ENCODE measurements around the gene TFDP1.
"Not testable (repeated sequence)": the region's sequence is repeated elsewhere in the genome, so short reads cannot be mapped to it uniquely, and the experiment has no call there.

TFDP1 gene

DNA sequence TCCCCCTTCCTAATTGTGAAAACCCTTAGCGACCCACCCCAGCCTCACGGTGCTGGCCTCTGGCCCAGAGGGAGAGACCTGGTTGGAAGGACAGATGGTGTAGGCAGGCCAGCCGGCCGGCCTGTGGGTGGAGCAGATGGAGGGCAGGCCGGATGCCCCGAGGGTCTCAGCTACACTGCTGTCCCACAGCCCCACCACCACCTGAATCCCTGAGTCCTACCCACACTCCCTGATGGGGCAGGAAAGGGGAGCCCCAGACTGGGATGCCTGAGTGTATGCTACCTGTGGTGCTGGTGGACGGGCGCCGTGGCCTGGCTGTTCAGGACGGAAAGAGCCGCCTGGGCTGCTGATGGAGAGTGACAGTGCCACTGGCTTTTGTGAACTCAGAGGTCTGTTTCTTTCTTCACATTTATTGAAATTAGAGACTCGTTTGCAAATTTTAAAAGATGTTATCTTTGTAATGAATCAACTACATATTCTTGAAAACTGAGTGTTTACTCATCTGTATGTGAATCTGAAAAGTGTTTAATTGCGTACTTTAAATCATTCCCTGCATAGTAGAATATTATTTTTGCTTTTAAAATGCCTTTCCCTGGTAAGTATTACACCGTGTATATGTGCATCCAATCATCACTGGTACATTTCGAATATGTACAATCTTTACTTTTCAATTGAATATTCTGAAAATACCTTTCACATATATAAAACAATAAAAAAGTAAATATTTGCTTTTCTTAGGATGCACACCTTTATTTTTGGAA lies 35.7 kb downstream of the TFDP1 start:
- DNase-seq = no peak

- DNase-seq = no peak
These were observed 36.5 kb downstream of the TFDP1 start for GRCh38 chr13:113621046-113621445.

DNA sequence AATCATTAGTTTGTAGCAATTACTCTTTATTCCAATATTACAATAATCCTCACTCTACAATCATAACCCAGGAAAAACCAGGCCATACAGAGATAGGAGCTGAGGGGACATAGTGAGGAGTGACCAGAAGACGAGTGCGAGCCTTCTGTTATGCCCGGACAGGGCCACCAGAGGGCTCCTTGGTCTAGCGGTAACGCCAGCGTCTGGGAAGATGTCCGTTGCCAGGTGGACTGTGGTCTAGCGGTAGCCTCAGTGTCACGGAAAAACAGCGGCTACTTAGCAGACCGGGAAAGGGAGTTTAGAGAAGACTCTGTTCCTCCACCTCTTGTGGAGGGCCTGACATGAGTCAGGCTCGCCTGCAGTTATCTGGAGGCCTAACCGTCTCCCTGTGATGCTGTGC lies 36.9 kb downstream of the TFDP1 start:
- DNase-seq = not testable (repeated sequence)

GRCh38 chr13:113621986-113622550 lies 37.5 kb downstream of the TFDP1 start:
- DNase-seq = not testable (repeated sequence)

DNA sequence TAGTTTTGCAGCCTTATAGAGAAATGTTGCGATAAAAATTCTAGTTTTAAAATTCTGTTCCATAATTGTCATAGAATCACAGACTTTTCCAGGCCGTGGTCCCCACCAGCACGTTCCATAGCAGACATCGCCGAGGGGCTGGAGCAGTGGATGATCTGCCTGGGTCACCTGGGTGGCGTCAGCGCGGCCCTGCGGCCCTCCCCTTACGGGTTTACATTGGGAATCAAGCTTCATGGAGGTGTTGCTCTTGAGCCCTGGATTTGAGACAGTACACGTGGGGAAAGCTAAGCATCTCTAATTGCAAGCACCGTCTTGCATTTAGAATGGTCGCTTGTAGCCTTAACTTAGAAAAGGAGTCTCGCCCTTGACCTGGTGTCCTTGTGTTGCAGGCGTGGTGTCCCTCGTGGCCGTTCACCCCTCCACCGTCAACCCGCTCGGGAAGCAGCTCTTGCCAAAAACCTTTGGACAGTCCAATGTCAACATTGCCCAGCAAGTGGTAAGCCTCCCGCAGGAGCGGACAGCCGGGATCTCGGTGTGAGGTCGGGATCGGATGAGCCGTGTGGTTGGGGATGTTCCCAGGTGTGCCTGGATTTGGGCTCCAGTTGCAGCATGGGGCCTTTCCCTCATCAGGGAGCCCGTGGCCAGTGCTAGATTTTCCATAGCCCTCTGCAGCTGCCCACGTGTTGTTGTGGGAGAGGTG lies 38.4 kb downstream of the TFDP1 start:
- no peak for DNase-seq

DNA sequence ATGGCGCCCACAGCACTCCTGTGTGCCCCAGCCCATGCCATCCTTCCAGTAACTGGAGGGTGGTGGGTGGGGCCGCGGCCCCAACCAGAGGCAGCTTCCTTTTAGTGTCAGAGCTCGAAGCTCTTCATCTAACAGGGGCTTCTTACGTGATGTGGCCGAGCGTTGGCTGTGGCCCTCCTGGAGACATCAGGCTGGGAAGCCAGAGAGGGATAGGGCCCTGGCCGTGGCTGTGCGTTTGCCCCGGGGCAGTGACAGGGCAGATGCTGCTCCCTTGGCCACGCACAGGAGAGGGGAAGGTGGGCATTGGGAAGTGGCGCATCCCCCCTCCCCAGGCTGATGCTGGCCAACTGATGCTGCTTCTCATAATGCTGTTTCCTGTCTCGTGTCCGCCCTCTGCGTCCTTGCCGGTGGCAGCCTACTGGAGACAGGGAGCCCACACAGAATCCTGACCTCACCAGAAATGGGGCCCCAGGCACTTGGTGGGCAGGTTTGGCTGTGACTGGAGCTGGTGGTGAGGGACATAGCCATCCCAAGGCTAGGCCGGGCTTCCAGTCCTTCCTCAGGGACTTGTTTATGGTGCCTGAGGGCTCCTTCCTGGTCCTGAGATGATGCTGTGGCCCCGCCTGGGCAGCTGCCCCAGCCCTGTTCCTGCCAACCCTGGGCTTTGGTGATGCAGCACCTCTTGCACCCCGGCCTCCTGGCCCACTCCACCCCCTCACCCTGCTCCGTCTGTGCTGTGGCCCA lies 39.1 kb downstream of the TFDP1 start:
- DNase-seq = no peak

GRCh38 chr13:113624235-113624587 lies 39.7 kb downstream of the TFDP1 start:
- no peak for DNase-seq

DNA sequence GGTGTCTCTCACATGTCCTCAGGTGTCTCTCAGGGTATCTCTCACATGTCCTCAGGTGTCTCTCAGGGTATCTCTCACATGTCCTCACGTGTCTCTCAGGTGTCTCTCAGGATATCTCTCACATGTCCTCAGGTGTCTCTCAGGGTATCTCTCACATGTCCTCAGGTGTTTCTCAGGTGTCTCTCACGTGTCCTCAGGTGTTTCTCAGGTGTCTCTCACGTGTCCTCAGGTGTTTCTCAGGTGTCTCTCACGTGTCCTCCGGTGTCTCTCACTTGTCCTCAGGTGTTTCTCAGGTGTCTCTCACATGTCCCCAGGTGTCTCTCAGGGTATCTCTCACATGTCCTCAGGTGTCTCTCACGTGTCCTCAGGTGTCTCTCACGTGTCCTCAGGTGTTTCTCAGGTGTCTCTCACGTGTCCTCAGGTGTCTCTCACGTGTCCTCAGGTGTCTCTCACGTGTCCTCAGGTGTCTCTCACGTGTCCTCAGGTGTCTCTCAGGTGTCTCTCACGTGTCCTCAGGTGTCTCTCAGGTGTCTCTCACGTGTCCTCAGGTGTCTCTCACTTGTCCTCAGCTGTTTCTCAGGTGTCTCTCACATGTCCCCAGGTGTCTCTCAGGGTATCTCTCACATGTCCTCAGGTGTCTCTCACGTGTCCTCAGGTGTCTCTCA lies 40.2 kb downstream of the TFDP1 start:
- DNase-seq = not testable (repeated sequence)

GRCh38 chr13:113625965-113626721 lies 41.6 kb downstream of the TFDP1 start:
- no peak for DNase-seq

DNA sequence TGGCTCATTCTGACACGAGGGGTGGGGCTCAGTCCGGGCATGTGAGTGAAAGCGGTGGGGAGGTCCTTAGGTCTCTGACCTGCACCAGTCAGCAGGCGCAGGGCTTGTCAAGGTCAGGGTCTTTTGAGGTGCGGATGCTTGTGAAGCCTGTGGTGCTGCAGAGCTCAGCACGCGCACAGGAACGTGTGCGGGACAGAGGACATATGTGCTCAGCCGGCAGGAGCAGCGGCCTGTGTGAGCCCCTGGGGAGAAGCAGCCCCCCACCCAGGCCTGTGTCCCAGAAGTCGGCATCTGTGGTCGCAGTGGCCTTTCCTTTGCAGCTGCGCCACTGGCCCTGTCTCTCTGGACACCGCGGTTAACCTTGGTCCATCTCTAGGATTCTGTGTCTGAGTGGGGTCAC lies 42.6 kb downstream of the TFDP1 start:
- DNase-seq = no peak

DNA sequence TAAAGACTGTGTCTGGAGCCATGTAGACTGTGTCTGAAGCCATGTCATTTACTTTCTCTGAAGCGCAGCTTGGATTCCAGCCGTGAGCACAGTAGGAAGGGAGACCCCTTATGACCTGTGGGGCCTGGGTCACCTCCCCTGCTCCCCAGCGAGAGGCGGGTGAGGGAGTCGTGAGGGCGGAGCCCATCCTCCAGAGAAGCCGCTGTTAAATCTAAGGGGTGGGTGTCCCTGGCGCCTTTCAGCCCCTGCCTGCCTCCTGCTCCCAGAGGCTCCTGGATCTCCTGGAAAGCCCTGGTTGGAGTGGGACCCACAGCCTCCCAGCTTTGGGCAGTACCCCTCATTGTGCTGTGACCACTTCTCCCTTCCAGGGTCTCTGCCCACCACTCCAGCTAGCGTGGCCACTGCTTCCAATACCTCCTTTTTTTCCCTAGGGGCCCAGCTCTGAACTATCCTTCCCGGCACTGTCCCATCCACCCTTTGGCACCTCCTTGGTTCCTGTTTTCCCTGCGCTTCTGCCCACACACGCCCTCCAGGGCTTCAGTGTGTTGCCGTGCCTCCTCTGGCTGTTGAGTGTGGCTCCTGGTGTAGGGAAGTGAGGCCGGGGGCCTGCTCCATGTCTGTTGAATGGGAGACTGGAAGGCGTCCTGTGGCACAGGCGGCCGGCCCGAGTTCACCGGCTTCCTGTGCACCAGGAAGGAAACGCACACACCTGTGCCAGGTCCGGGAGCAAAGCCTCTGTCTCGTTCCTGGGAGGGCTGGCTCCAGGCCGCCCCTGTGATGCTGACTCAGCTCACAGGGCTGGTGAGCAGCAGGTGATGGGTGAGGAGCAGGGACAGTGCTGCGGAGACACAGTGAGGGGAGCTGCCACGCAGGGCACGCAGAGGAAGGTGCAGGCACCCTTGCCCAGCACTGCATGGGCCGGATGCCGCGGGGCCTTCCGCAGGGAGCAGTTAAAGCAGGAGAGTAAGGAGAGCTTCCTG lies 44.0 kb downstream of the TFDP1 start:
- DNase-seq = no peak

GRCh38 chr13:113629866-113630265 lies 45.3 kb downstream of the TFDP1 start:
- no peak for DNase-seq

DNA sequence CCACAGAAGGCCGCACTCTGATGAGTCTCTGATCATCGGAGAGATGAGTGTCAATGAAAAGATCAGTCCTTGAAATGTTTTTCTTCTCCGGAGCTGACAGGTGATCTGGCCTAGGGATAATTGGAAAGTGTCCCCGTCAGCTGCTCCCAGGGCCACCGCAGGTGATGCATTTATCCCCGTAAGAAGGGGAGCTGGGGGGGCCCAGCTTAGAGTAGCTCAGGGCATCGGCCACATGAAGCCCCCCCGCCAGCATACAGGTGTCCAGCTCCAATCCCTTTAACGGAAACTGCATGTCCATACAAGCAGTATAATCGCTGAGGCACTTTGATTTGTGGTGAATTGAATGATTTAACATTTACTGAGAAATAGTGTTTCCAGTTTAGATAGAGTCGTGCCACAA lies 45.7 kb downstream of the TFDP1 start:
- DNase-seq = no peak

DNA sequence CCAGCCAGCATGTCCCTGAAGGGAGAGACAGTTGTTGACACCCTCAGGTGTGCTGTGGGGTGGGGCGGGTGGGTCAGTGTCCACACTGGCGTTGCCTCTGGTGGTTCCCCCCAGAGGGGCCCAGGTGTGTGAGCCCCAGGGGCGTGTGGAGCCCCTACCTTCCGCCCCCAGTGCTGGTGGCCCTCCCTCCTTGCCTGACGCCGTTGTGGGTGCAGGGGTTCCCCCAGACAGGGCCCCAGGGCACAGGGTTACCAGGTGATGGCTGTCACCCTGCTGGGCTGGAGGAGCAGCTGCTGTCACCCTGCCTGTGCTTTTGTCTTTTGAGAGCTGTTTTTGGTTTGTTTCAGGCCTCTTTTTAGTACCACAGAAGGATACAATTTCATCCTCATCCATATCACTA lies 46.3 kb downstream of the TFDP1 start:
- DNase-seq = no peak

DNA sequence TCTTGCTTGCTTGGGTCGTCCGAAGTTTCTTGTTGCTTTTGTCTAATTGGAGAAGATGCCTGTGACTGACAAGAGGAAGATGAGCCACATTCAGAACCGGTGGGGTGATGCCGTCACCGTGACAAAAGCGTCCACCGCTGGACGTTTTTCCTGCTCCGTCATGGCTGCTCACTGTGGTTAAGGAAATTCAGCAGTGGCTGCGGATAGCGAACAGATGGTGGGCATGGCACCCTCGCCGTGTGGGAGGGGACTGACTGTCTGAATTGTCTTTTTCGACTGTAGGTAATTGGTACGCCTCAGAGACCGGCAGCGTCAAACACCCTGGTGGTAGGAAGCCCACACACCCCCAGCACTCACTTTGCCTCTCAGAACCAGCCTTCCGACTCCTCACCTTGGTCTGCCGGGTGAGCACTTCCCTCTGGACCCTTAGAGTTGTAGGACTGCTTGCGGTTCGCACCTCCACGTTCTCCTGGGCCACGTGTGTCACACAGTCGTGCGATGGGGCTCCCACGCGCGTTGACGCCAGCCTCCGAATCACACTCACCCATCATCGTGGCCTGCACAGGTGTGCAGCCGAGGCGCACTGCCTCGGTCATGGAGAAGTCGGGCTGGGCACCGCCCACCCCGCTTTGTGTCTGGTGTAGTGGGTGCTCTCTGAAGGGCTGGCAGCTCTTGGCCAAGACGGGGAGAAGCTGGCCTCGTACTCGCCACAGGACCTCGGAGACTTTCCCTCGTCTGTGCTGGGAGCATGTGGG lies 47.0 kb downstream of the TFDP1 start:
- DNase-seq = no peak

DNA sequence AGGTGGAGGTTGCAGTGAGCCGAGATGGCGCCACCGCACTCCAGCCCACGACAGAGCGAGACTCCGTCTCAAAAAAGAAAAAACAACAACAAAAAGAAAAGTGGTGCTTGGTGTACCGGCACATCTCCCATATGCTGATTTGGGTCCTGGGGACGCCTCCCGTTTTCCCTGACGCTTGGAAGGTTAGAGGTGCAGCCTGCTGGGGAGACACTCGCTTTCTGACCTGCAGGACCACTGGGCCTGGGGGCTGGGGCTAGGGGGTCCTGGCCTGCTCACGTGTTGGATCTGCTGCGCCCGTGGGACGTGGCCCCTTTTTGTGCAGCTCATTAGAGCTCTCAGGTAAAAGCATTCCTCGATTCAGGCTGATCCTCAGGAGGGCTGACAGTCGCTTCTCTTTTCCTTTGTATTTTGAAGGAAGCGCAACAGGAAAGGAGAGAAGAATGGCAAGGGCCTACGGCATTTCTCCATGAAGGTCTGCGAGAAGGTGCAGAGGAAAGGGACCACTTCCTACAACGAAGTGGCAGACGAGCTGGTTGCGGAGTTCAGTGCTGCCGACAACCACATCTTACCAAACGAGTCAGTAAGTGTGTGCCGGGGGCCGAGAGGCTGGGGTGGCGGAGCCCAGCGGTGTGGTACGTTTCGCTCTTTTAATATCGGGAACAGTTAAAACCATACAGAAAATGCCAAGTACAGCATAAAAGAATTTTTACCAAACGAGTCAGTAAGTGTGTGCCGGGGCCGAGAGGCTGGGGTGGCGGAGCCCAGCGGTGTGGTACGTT lies 48.3 kb downstream of the TFDP1 start:
- no peak for DNase-seq

DNA sequence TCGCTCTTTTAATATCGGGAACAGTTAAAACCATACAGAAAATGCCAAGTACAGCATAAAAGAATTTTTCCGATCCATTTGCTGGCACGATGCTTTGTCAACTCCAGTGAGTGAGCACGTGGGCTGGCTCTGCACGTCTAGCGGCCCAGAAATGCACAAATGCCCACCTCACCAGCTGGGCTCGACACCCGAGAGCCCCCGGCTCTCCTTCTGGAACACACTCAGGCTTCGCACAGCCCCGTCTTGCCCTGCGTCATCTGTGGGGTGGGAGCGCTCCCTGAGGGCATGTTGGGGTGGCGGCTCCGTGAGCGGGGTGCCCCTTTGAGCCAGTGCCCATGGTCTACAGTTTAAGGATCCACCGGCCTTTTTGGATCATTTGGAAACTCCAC lies 48.9 kb downstream of the TFDP1 start:
- no peak for DNase-seq

DNA sequence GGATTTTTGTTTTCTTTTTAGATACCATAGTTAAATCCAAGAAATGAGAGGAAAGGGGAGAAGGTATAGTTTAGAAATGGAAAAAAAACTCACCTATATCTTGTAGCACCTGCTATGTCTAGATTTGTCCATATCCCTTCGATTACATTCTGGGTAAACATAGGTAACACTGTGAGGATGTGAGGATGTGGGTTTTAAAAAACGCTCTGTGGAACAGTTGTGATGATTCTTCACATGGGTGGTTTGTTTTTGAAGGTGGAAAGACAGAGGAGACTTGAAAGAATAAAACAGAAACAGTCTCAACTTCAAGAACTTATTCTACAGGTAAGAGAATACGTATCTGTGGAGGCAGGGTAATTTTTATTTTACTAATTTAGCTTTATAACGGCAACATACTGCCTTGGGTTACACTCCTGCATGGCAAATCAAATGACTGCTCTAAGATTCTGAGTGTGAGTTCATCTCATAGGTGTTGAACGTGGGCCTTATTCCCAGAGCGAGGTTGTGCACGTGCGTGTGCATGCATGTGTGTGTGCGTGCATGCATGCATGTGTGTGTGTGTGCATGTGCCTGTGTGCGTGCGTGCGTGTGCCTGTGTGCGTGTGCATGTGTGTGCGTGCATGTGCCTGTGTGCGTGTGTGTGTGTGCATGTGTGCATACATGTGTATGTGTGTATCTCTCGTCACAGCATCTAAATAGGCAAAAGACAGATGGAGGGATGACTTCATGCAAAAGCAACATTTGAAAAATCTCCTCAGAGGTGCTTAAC lies 49.9 kb downstream of the TFDP1 start:
- DNase-seq = no peak

DNA sequence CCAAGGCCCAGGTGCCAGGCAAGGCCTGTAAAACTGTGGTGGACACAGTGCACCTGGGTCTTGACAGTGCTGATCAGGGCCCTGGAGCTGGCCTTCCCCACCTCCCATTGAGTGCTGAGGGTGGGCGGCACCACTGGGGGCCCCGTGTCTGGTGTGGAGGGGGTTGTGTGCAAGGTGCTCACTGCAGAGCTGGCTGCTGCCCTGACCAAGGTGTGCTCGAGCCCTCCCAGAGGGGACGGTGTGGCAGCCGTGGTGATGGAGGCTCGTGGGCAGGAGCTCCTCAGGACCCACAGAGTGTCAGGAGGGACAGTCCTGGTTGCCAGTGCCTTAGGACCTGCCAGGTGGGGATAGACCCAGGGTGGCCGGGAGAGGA lies 50.5 kb downstream of the TFDP1 start:
- DNase-seq = no peak
